GM12878 (cell line): ENCODE results near the gene GLT1D1. TPM values are rescaled to one million over a fixed set of nuclear protein-coding genes. Genes with fewer than 3 reads are reported as not detected.

Source experiments
- CREM ChIP-seq: IDR thresholded peaks from 2 replicates; pipeline ENCODE4 v1.6.1; 2014; ENCODE audit warnings: antibody characterized with exemption, low read depth
- ESRRA ChIP-seq: IDR thresholded peaks from 2 replicates; pipeline ENCODE4 v1.6.1; 2012; ENCODE audit warnings: mild to moderate bottlenecking, low read length, improper control_type of control experiment
- ETV6 ChIP-seq, 2 experiments: fragments of 450-650 bp in 1 of 2; IDR thresholded peaks in 1 of 2; conservative IDR thresholded peaks in 1 of 2; 2 replicates each; pipeline ENCODE4 v1.6.1; 2014; ENCODE audit warnings: antibody characterized with exemption in 1 of 2, borderline replicate concordance in 1 of 2, low read depth in 1 of 2, mild to moderate bottlenecking in 1 of 2, moderate library complexity in 1 of 2
- FOXM1 ChIP-seq: IDR thresholded peaks from 2 replicates; pipeline ENCODE4 v1.6.1; 2012; ENCODE audit warnings: low read depth, mild to moderate bottlenecking, inconsistent platforms, low read length, moderate library complexity
- GATAD2B ChIP-seq: fragments of 450-650 bp; conservative IDR thresholded peaks from 2 replicates; pipeline ENCODE4 v1.6.1; 2017; ENCODE audit warnings: low read depth, mild to moderate bottlenecking, moderate library complexity
- IKZF1 ChIP-seq: fragments of 450-650 bp; conservative IDR thresholded peaks from 2 replicates; pipeline ENCODE4 v1.6.1; 2017; ENCODE audit warnings: antibody characterized with exemption, mild to moderate bottlenecking
- KLF5 ChIP-seq: fragments of 450-650 bp; IDR thresholded peaks from 2 replicates; pipeline ENCODE4 v1.6.1; 2014; ENCODE audit warnings: mild to moderate bottlenecking; ENCODE audit not compliant: partially characterized antibody
- MTA3 ChIP-seq: IDR thresholded peaks from 2 replicates; pipeline ENCODE4 v1.6.1; 2012; ENCODE audit warnings: low read length, inconsistent platforms, borderline replicate concordance
- NFYA ChIP-seq: IDR thresholded peaks from 2 replicates; pipeline ENCODE4 v1.6.1; 2011; ENCODE audit warnings: low read depth, mild to moderate bottlenecking, low read length, improper control_type of control experiment, borderline replicate concordance
- NR2C1 ChIP-seq: fragments of 450-650 bp; IDR thresholded peaks from 2 replicates; pipeline ENCODE4 v1.6.1; 2017; ENCODE audit warnings: antibody characterized with exemption, mild to moderate bottlenecking, moderate library complexity
- PAX8 ChIP-seq: fragments of 450-650 bp; IDR thresholded peaks from 2 replicates; pipeline ENCODE4 v1.6.1; 2017; ENCODE audit warnings: mild to moderate bottlenecking, moderate library complexity
- PML ChIP-seq: IDR thresholded peaks from 2 replicates; pipeline ENCODE4 v1.6.1; 2012; ENCODE audit warnings: low read length, inconsistent platforms
- POLR2A ChIP-seq: IDR thresholded peaks from 2 replicates; pipeline ENCODE4 v1.6.1; 2011; ENCODE audit warnings: low read depth, mild to moderate bottlenecking, low read length
- RAD51 ChIP-seq: fragments of 450-650 bp; IDR thresholded peaks from 2 replicates; pipeline ENCODE4 v1.6.1; 2016; ENCODE audit warnings: moderate library complexity, mild to moderate bottlenecking, inconsistent platforms
- SREBF2 ChIP-seq: IDR thresholded peaks from 2 replicates; pipeline ENCODE4 v1.6.1; 2012; ENCODE audit warnings: mild to moderate bottlenecking, low read length
- SRF ChIP-seq, 2 experiments: IDR thresholded peaks; 2 replicates each; pipeline ENCODE4 v1.6.1; 2011; ENCODE audit warnings: low read depth in 2 of 2, low read length in 2 of 2, mild to moderate bottlenecking in 1 of 2, moderate library complexity in 1 of 2
- SUZ12 ChIP-seq: fragments of 200-600 bp; sonication (generic); IDR thresholded peaks from one replicate; pipeline ENCODE4 v1.6.1; 2018; ENCODE audit warnings: antibody characterized with exemption, mild to moderate bottlenecking; ENCODE audit not compliant: unreplicated experiment
- YBX1 ChIP-seq: fragments of 450-650 bp; IDR thresholded peaks from 2 replicates; pipeline ENCODE4 v1.6.1; 2016; ENCODE audit warnings: antibody characterized with exemption
- ZNF207 ChIP-seq: fragments of 450-650 bp; IDR thresholded peaks from 2 replicates; pipeline ENCODE4 v1.6.1; 2014; ENCODE audit warnings: antibody characterized with exemption, mild to moderate bottlenecking, borderline replicate concordance
- ZSCAN29 ChIP-seq: fragments of 450-650 bp; IDR thresholded peaks from 2 replicates; pipeline ENCODE4 v1.6.1; 2017; ENCODE audit warnings: mild to moderate bottlenecking, moderate library complexity
- polyA plus RNA-seq, 11 experiments: library from polyadenylated mRNA; depleted of rRNA in 4 of 11; unstranded in 6 of 11; stranded (reverse) in 5 of 11; fragments of >200 nt; fragmentation: Nextera tagmentation in 4 of 11; fragmentation: Illumina TruSeq in 1 of 11; extraction: Ambion mirVana in 4 of 11; extraction: Trizol in 1 of 11; gene quantifications; 1 replicate in 1 of 11; 2 replicates in 10 of 11; pipeline versions ENCODE4 v1.2.1 to v1.2.3, GENCODE V29; 2011 to 2016; ENCODE audit warnings: inconsistent platforms in 2 of 11, missing spikeins in 2 of 11, low read depth in 1 of 11
- total RNA-seq, 4 experiments: library from RNA; depleted of rRNA in 3 of 4; stranded (reverse); fragments of >200 nt in 3 of 4; fragmentation: Illumina TruSeq in 1 of 4; extraction: Trizol in 1 of 4; gene quantifications; 2 replicates each; pipeline versions ENCODE4 v1.2.1 to v1.2.3, GENCODE V29; 2013 to 2021
- TF ChIP-seq, protein P1 (sequence below): IDR thresholded peaks from 2 replicates; pipeline ENCODE4 v1.6.1; 2011; ENCODE audit warnings: borderline replicate concordance, low read depth, mild to moderate bottlenecking, moderate library complexity, low read length; ENCODE audit not compliant: insufficient read depth, poor library complexity, severe bottlenecking
- TF ChIP-seq, protein P2 (sequence below): IDR thresholded peaks from 2 replicates; pipeline ENCODE4 v1.6.1; 2011; ENCODE audit warnings: borderline replicate concordance, low read depth, mild to moderate bottlenecking, moderate library complexity, mixed read lengths, low read length; ENCODE audit not compliant: insufficient read depth; ENCODE audit errors: extremely low read length
- TF ChIP-seq, protein P3 (sequence below): fragments of 450-650 bp; formaldehyde crosslinking; IDR thresholded peaks from 2 replicates; pipeline ENCODE4 v1.4.0; 2022; ENCODE audit warnings: mild to moderate bottlenecking, moderate library complexity
- TF ChIP-seq, protein P4 (sequence below): IDR thresholded peaks from 2 replicates; pipeline ENCODE4 v1.6.1; 2011; ENCODE audit warnings: low read depth, mild to moderate bottlenecking, low read length, moderate library complexity, borderline replicate concordance; ENCODE audit errors: extremely low read depth

The GLT1D1 gene
- total and polyA plus RNA-seq, 10 of the 15 experiments (the other 5 are each of a cell fraction or from before 2014, with no cell fraction given): 0.42 to 62.8 (median 3.0) TPM

DNA sequence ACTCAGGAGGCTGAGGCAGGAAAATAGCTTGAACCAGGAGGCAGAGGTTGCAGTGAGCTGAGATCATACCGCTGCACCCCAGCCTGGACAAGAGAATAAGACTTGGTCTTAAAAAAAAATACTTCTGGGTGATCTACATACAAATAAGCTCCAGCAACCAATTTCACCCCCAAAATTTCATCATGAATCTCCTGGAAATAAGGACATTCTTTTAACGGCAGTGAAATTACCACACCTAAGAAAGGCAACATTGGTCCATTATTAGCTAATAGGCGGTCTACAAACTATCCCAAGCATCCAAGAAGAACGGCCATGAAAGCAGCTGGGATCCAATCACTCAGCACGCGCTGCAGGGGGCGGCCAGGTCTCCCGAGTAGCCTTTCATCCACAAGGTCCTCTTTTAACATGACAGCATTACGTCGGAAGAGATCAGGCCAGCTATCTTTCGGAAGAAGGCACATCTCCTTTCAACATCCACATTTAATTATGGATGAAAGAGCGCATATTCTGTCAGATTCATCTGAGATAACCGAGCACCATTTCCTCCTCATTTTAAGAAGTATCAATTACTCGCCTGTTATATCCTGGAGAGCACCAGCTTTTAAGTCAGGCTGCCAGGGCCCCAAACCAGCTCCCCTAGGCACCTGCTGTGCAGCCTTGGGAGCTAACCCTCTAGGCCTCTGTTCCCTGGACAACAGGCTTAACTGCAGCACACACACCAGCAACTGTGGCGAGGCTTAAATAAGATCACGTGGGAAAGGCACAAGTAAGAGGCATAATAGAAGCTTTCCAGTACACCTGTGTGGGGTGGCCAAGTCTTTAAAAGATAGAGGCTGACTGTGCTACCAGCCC lies 33.8 kb upstream of the GLT1D1 start (continued):
- no peak for TF ChIP-seq PAX8
- no peak for TF ChIP-seq SRF (IDR thresholded peaks at IDR 0.05; ENCODE audit: low read depth in 2 of 2, low read length in 2 of 2)
- no peak for TF ChIP-seq MTA3
- TF ChIP-seq PML: no peak
- TF ChIP-seq, protein P1, sequence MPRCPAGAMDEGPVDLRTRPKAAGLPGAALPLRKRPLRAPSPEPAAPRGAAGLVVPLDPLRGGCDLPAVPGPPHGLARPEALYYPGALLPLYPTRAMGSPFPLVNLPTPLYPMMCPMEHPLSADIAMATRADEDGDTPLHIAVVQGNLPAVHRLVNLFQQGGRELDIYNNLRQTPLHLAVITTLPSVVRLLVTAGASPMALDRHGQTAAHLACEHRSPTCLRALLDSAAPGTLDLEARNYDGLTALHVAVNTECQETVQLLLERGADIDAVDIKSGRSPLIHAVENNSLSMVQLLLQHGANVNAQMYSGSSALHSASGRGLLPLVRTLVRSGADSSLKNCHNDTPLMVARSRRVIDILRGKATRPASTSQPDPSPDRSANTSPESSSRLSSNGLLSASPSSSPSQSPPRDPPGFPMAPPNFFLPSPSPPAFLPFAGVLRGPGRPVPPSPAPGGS: no peak
- TF ChIP-seq, protein P2, sequence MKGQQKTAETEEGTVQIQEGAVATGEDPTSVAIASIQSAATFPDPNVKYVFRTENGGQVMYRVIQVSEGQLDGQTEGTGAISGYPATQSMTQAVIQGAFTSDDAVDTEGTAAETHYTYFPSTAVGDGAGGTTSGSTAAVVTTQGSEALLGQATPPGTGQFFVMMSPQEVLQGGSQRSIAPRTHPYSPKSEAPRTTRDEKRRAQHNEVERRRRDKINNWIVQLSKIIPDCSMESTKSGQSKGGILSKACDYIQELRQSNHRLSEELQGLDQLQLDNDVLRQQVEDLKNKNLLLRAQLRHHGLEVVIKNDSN: no peak
- TF ChIP-seq NR2C1: no peak
- TF ChIP-seq, protein P3, sequence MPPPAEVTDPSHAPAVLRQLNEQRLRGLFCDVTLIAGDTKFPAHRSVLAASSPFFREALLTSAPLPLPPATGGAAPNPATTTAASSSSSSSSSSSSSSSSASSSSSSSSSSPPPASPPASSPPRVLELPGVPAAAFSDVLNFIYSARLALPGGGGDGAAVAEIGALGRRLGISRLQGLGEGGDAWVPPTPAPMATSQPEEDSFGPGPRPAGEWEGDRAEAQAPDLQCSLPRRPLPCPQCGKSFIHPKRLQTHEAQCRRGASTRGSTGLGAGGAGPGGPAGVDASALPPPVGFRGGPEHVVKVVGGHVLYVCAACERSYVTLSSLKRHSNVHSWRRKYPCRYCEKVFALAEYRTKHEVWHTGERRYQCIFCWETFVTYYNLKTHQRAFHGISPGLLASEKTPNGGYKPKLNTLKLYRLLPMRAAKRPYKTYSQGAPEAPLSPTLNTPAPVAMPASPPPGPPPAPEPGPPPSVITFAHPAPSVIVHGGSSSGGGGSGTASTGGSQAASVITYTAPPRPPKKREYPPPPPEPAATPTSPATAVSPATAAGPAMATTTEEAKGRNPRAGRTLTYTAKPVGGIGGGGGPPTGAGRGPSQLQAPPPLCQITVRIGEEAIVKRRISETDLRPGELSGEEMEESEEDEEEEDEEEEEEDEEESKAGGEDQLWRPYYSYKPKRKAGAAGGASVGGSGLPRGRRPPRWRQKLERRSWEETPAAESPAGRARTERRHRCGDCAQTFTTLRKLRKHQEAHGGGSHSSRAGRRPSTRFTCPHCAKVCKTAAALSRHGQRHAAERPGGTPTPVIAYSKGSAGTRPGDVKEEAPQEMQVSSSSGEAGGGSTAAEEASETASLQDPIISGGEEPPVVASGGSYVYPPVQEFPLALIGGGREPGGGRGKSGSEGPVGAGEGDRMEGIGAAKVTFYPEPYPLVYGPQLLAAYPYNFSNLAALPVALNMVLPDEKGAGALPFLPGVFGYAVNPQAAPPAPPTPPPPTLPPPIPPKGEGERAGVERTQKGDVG (CRISPR knock-in tag): no peak
- no peak for TF ChIP-seq NFYA
- TF ChIP-seq ETV6 (conservative IDR thresholded peaks at IDR 0.05 in 1 of 2, IDR thresholded peaks at IDR 0.05 in 1 of 2; ENCODE audit: borderline replicate concordance in 1 of 2, low read depth in 1 of 2): no peak
- no peak for TF ChIP-seq ESRRA
- TF ChIP-seq FOXM1: no peak
- TF ChIP-seq ZSCAN29: no peak
- TF ChIP-seq SUZ12: no peak
- TF ChIP-seq YBX1: no peak
- 0 out of 2 replicates have a peak, but pooled peaks have one; percentile 36 for TF ChIP-seq IKZF1
- no peak for TF ChIP-seq ZNF207
- TF ChIP-seq, protein P4, sequence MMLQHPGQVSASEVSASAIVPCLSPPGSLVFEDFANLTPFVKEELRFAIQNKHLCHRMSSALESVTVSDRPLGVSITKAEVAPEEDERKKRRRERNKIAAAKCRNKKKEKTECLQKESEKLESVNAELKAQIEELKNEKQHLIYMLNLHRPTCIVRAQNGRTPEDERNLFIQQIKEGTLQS: no peak
- peak; percentile 23; the same call in 1 of the 2 replicates for TF ChIP-seq POLR2A
- TF ChIP-seq SREBF2: no peak
- no peak for TF ChIP-seq KLF5
- TF ChIP-seq RAD51: peak; percentile 51; the same call in 1 of the 2 replicates
- TF ChIP-seq CREM: no peak
- TF ChIP-seq GATAD2B: no peak
